A549 treated with ZK216348 at 1 μM for 4 hours (cell line): ENCODE measurements around the gene ZBTB24. TPM values are rescaled to one million over a fixed set of nuclear protein-coding genes. Genes with fewer than 3 reads are reported as not detected.

ENCODE experiments used
- total RNA-seq: library from RNA; stranded (reverse); fragments of 200-300 nt; extraction: Qiagen RNA extraction; gene quantifications from 5 replicates; pipeline ENCODE4 v1.2.3, GENCODE V29; 2022; ENCODE audit warnings: low read depth

Gene ZBTB24
- total RNA-seq, result 3.5 to 5.4 TPM (median 4.2 TPM) in 5 replicates

GRCh38 chr6:109482905-109483734 lies at the start of gene ZBTB24:
Gene ZBTB24, minus strand, starts transcription at chr6:109483219. Its CDS starts 1,193 bp downstream, at chr6:109482026.

GRCh38 chr6:109455437-109456110 lies 27.4 kb downstream of the ZBTB24 start, which contains the start of gene MICAL1:
Gene MICAL1, minus strand, starts transcription at chr6:109455772. Its CDS starts 1,576 bp downstream, at chr6:109454196.

GRCh38 chr6:109440331-109441068 lies 42.5 kb downstream of the ZBTB24 start, which contains the start of the genes PPIL6 and SMPD2:
Gene PPIL6, minus strand, starts transcription at chr6:109440628. Its CDS starts 38 bp downstream, at chr6:109440590.
Gene SMPD2, plus strand, starts transcription at chr6:109440724. Its CDS starts 398 bp downstream, at chr6:109441122.

Other genes with a start within 250 kb of the ZBTB24 start
- 84.7 to 122 TPM (median 102 TPM) in 5 replicates for gene CD164, start 100.8 kb downstream of the ZBTB24 start, total RNA-seq
- gene PPIL6, start 42.6 kb downstream of the ZBTB24 start, total RNA-seq, result 0.81 to 4.4 TPM (median 2.0 TPM) in 5 replicates
- 14.2 to 16.3 TPM (median 14.7 TPM) in 5 replicates for gene SMPD2, start 42.5 kb downstream of the ZBTB24 start, total RNA-seq
- 11.5 to 19.5 TPM (median 15.3 TPM) in 5 replicates for gene MICAL1, start 27.4 kb downstream of the ZBTB24 start, total RNA-seq
- 1.0 to 2.3 TPM (median 1.1 TPM) in 5 replicates for gene AK9, start 208.0 kb upstream of the ZBTB24 start, total RNA-seq
- 3.8 to 6.1 TPM (median 4.7 TPM) in 5 replicates for gene FIG4, start 208.1 kb upstream of the ZBTB24 start, total RNA-seq